K562 treated with DMSO at 1 percent for 24 hours (cell line): Measurements from ENCODE around the gene WHAMM. TPM values are rescaled to one million over a fixed set of nuclear protein-coding genes. Genes with fewer than 3 reads are reported as not detected.

Source experiments
- total RNA-seq: library from RNA; unstranded; fragments of 300-600 nt; gene quantifications from 2 replicates; pipeline ENCODE4 v1.2.3, GENCODE V29; 2022; ENCODE audit warnings: low read depth; ENCODE audit not compliant: insufficient read depth

WHAMM gene
- 5.7 and 6.2 TPM in 2 replicates for total RNA-seq

GRCh38 chr15:82809308-82810060 lies at the start of gene WHAMM:
Gene WHAMM (plus strand): TSS chr15:82809628. CDS start chr15:82809727, 99 bp downstream.

GRCh38 chr15:82805994-82806406 lies 3.4 kb upstream of the WHAMM start, which contains the start of gene FSD2:
Gene FSD2 (minus strand): TSS chr15:82806069. CDS start chr15:82787390, 18,679 bp downstream.

Other genes with a start within 250 kb of the WHAMM start
- 8.8 and 11.2 TPM in 2 replicates for gene CPEB1, start 162.3 kb upstream of the WHAMM start, total RNA-seq
- gene AP3B2, start 99.8 kb upstream of the WHAMM start, total RNA-seq = 1.2 and 3.6 TPM in 2 replicates
- 0.03 TPM in 1 of 2 replicates, not detected in the other for gene FSD2, start 3.6 kb upstream of the WHAMM start, total RNA-seq
- 1.2 TPM in 1 of 2 replicates, not detected in the other for gene HOMER2, start 143.1 kb downstream of the WHAMM start, total RNA-seq
- gene RAMAC, start 176.6 kb downstream of the WHAMM start, total RNA-seq = 32.4 and 34.6 TPM in 2 replicates
- 15.6 and 17.1 TPM in 2 replicates for gene C15orf40, start 202.0 kb downstream of the WHAMM start, total RNA-seq